Ishikawa (cell line): Measurements from ENCODE around the gene GPR52.

Source experiments
- CEBPB ChIP-seq: IDR thresholded peaks from 2 replicates; pipeline ENCODE4 v1.6.1; 2012
- CREB1 ChIP-seq: IDR thresholded peaks from 2 replicates; pipeline ENCODE4 v1.6.1; 2012; ENCODE audit warnings: low read depth
- EGR1 ChIP-seq: IDR thresholded peaks from 2 replicates; pipeline ENCODE4 v1.6.1; 2012
- EP300 ChIP-seq: IDR thresholded peaks from 2 replicates; pipeline ENCODE4 v1.6.1; 2012; ENCODE audit warnings: borderline replicate concordance
- FOXM1 ChIP-seq: IDR thresholded peaks from 2 replicates; pipeline ENCODE4 v1.6.1; 2012; ENCODE audit warnings: low read depth, borderline replicate concordance
- NFIC ChIP-seq: IDR thresholded peaks from 2 replicates; pipeline ENCODE4 v1.6.1; 2012
- RAD21 ChIP-seq: IDR thresholded peaks from 2 replicates; pipeline ENCODE4 v1.6.1; 2012; ENCODE audit warnings: low read depth
- TAF1 ChIP-seq: IDR thresholded peaks from 2 replicates; pipeline ENCODE4 v1.6.1; 2012; ENCODE audit warnings: low read depth, mild to moderate bottlenecking
- TCF12 ChIP-seq: IDR thresholded peaks from 2 replicates; pipeline ENCODE4 v1.6.1; 2012; ENCODE audit warnings: low read depth
- TEAD4 ChIP-seq: IDR thresholded peaks from 2 replicates; pipeline ENCODE4 v1.6.1; 2012
- YY1 ChIP-seq: IDR thresholded peaks from 2 replicates; pipeline ENCODE4 v1.6.1; 2012; ENCODE audit warnings: low read depth
- ZBTB7A ChIP-seq: IDR thresholded peaks from 2 replicates; pipeline ENCODE4 v1.6.1; 2012; ENCODE audit warnings: low read depth
- TF ChIP-seq, protein P1 (sequence below): IDR thresholded peaks from 2 replicates; pipeline ENCODE4 v1.6.1; 2012; ENCODE audit warnings: low read depth, mild to moderate bottlenecking
- TF ChIP-seq, protein P2 (sequence below): IDR thresholded peaks from 2 replicates; pipeline ENCODE4 v1.6.1; 2012
- TF ChIP-seq, protein P3 (sequence below): IDR thresholded peaks from 2 replicates; pipeline ENCODE4 v1.6.1; 2012

GPR52 gene

DNA sequence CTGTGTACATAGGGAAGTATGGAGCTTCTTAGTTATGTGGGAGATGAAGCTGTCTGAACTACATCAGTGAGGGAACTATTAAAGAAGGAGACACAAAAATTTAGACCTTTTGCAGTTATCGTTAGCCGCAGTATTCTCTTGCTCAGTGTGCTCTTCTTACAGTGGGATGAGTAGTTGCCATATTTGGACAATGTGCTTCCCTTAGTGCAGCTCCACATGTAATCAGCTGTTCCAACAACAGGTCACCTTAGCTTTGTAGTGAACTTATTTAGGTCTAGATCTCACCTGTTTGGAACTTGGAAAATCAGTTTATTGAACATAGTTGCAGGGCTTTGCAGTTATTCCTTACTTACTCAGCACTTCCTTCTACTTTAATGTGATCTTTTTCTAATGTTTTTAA lies 18.1 kb downstream of the GPR52 start:
- TF ChIP-seq, protein P1, sequence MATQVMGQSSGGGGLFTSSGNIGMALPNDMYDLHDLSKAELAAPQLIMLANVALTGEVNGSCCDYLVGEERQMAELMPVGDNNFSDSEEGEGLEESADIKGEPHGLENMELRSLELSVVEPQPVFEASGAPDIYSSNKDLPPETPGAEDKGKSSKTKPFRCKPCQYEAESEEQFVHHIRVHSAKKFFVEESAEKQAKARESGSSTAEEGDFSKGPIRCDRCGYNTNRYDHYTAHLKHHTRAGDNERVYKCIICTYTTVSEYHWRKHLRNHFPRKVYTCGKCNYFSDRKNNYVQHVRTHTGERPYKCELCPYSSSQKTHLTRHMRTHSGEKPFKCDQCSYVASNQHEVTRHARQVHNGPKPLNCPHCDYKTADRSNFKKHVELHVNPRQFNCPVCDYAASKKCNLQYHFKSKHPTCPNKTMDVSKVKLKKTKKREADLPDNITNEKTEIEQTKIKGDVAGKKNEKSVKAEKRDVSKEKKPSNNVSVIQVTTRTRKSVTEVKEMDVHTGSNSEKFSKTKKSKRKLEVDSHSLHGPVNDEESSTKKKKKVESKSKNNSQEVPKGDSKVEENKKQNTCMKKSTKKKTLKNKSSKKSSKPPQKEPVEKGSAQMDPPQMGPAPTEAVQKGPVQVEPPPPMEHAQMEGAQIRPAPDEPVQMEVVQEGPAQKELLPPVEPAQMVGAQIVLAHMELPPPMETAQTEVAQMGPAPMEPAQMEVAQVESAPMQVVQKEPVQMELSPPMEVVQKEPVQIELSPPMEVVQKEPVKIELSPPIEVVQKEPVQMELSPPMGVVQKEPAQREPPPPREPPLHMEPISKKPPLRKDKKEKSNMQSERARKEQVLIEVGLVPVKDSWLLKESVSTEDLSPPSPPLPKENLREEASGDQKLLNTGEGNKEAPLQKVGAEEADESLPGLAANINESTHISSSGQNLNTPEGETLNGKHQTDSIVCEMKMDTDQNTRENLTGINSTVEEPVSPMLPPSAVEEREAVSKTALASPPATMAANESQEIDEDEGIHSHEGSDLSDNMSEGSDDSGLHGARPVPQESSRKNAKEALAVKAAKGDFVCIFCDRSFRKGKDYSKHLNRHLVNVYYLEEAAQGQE, result no peak
- TF ChIP-seq EGR1 (no peak), TEAD4 (no peak), FOXM1 (no peak), EP300 (no peak)
- TF ChIP-seq, protein P2, sequence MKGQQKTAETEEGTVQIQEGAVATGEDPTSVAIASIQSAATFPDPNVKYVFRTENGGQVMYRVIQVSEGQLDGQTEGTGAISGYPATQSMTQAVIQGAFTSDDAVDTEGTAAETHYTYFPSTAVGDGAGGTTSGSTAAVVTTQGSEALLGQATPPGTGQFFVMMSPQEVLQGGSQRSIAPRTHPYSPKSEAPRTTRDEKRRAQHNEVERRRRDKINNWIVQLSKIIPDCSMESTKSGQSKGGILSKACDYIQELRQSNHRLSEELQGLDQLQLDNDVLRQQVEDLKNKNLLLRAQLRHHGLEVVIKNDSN, result no peak

DNA sequence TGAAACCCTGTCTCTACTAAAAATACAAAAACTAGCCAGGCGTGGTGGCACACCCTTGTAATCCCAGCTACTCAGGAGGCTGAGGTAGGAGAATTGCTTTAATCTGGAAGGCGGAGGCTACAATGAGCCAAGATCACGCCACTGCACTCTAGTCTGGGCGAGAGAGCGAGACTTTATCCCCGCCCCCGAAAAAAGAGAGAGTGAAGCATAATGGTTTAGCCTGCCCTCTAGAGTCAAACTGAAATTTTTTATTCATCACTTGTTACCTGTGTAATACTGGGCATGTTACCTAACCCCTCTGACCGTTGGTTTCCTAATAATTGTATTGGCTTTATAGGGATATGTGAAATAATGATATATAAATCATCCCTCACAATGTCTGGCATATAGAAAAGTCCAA lies 18.8 kb downstream of the GPR52 start:
- TF ChIP-seq CEBPB, result no peak
- no peak for TF ChIP-seq YY1
- TF ChIP-seq EGR1, result no peak
- no peak for TF ChIP-seq TCF12
- TF ChIP-seq EP300, result no peak
- TF ChIP-seq, protein P2, result no peak
- TF ChIP-seq NFIC, result no peak
- no peak for TF ChIP-seq CREB1
- no peak for TF ChIP-seq TAF1
- TF ChIP-seq FOXM1, result no peak
- TF ChIP-seq, protein P1, result no peak
- TF ChIP-seq, protein P3, sequence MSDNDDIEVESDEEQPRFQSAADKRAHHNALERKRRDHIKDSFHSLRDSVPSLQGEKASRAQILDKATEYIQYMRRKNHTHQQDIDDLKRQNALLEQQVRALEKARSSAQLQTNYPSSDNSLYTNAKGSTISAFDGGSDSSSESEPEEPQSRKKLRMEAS, result no peak
- no peak for TF ChIP-seq TEAD4
- no peak for TF ChIP-seq ZBTB7A
- no peak for TF ChIP-seq RAD21

DNA sequence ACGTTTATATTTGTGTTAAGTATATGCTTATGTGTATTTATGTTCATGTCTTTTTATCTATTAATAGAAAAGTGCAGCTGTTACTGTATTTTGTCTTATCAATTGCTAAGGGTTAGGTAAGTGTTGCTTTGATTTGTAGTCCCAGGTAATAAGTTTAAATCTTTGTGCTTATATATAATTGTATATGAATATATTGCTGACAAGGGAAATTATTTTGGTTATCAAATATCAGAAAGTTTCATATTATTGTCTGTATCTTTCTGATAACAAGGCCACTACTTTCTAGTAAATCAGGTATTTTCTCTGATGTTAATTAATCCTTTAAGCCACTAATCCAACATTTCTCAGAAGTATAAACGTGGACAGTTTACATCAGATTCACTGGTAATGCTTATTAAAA lies 21.3 kb downstream of the GPR52 start:
- no peak for TF ChIP-seq RAD21
- no peak for TF ChIP-seq NFIC
- TF ChIP-seq TCF12, result no peak
- no peak for TF ChIP-seq TEAD4
- TF ChIP-seq EGR1, result no peak
- no peak for TF ChIP-seq TAF1
- TF ChIP-seq, protein P1, result no peak
- no peak for TF ChIP-seq FOXM1
- no peak for TF ChIP-seq ZBTB7A
- TF ChIP-seq, protein P3, result no peak
- TF ChIP-seq YY1, result no peak
- TF ChIP-seq, protein P2, result no peak
- TF ChIP-seq CREB1, result no peak
- no peak for TF ChIP-seq CEBPB

DNA sequence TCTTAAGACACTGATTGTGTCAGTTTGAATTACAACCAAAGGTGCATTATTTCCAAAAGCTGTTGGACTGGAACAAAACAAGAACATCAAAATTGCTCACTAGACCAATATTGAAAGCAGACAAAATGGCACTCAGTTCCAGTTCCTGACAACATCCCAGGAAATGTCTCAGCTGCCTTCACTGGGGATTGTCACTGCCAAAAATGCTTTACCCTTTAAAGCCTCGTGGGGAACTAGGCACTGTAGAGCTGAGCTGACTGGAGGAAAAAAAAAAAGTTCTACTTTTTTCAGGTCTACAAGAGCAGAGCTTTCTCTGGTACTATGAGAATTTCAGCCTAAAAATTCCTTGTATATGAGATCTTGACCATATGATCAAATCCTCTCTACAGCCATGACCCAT lies 21.9 kb downstream of the GPR52 start:
- TF ChIP-seq CEBPB (no peak), YY1 (no peak), EP300 (no peak), TCF12 (no peak), FOXM1 (no peak), RAD21 (no peak), TEAD4 (no peak), CREB1 (no peak), ZBTB7A (no peak), TAF1 (no peak), NFIC (no peak), EGR1 (no peak)
- TF ChIP-seq, protein P2, result no peak
- TF ChIP-seq, protein P3, result no peak
- TF ChIP-seq, protein P1, result no peak
